ENCODE results near the gene MACROD2.
"Not testable (repeated sequence)": the region's sequence is repeated elsewhere in the genome, so short reads cannot be mapped to it uniquely, and the experiment has no call there.

Gene MACROD2

GRCh38 chr20:14197097-14197496 is 201.8 kb downstream of the MACROD2 start:
- no peak for DNase-seq

- DNase-seq = no peak
These were observed 203.1 kb downstream of the MACROD2 start for GRCh38 chr20:14198416-14198815.

GRCh38 chr20:14199111-14199510 is 203.8 kb downstream of the MACROD2 start:
- no peak for DNase-seq

- no peak for DNase-seq
These were observed 208.3 kb downstream of the MACROD2 start for GRCh38 chr20:14203657-14204056.

GRCh38 chr20:14207591-14207990 is 212.3 kb downstream of the MACROD2 start:
- DNase-seq = no peak

- no peak for DNase-seq
These were observed 213.6 kb downstream of the MACROD2 start for GRCh38 chr20:14208956-14209355.

- DNase-seq = no peak
These were observed 214.8 kb downstream of the MACROD2 start for GRCh38 chr20:14210146-14210545.

GRCh38 chr20:14214046-14214445 is 218.7 kb downstream of the MACROD2 start:
- no peak for DNase-seq

GRCh38 chr20:14215880-14216279 is 220.6 kb downstream of the MACROD2 start:
- DNase-seq = not testable (repeated sequence)

- no peak for DNase-seq
These were observed 224.6 kb downstream of the MACROD2 start for GRCh38 chr20:14219801-14220461.

- DNase-seq = no peak
These were observed 225.7 kb downstream of the MACROD2 start for GRCh38 chr20:14220986-14221385.

- no peak for DNase-seq
These were observed 228.5 kb downstream of the MACROD2 start for GRCh38 chr20:14223806-14224205.

GRCh38 chr20:14226051-14227049 is 231.0 kb downstream of the MACROD2 start:
- DNase-seq = not testable (repeated sequence)

GRCh38 chr20:14232650-14233049 is 237.3 kb downstream of the MACROD2 start:
- no peak for DNase-seq

GRCh38 chr20:14234666-14235295 is 239.5 kb downstream of the MACROD2 start:
- DNase-seq = no peak

GRCh38 chr20:14235355-14235754 is 240.0 kb downstream of the MACROD2 start:
- DNase-seq = no peak

- DNase-seq = no peak
These were observed 250.2 kb downstream of the MACROD2 start for GRCh38 chr20:14245368-14245970.

- no peak for DNase-seq
These were observed 264.4 kb downstream of the MACROD2 start for GRCh38 chr20:14259689-14260088.

GRCh38 chr20:14260367-14260766 is 265.1 kb downstream of the MACROD2 start:
- DNase-seq = no peak

GRCh38 chr20:14264869-14265268 is 269.6 kb downstream of the MACROD2 start:
- DNase-seq = peak; percentile 5

GRCh38 chr20:14266246-14266645 is 270.9 kb downstream of the MACROD2 start:
- no peak for DNase-seq

GRCh38 chr20:14270751-14271150 is 275.4 kb downstream of the MACROD2 start:
- not testable (repeated sequence) for DNase-seq

GRCh38 chr20:14282140-14282539 is 286.8 kb downstream of the MACROD2 start:
- no peak for DNase-seq

All from SHP77 treated with DMSO at 0.1 percent for 48 hours (cell line).